Keratinocyte (primary cell): Measurements from ENCODE around the gene KCNMA1. TPM values are rescaled to one million over a fixed set of nuclear protein-coding genes. Genes with fewer than 3 reads are reported as not detected.

Source experiments
- DNase-seq: peaks from one replicate; pipeline ENCODE4 v3.0.0-alpha.2; 2011; ENCODE audit warnings: low read depth, missing footprints, low spot score
- FAIRE-seq: peaks from 2 replicates; lab custom pipeline; 2011; peaks lifted over from hg19 to GRCh38; lab: Jason Lieb, UNC
- H2AFZ ChIP-seq: 2 replicates; pipeline ENCODE4 v1.6.0; 2012; ENCODE audit warnings: low read length, control low read depth, inconsistent platforms; ENCODE audit not compliant: control insufficient read depth
- H3K27ac ChIP-seq: 2 replicates; pipeline ENCODE4 v1.5.1; 2011; ENCODE audit warnings: low read length; ENCODE audit not compliant: control insufficient read depth, insufficient read depth
- H3K27me3 ChIP-seq: 3 replicates; pipeline ENCODE4 v1.6.0; 2011; ENCODE audit warnings: low read length; ENCODE audit not compliant: control insufficient read depth, insufficient read depth; ENCODE audit errors: extremely low read depth
- H3K36me3 ChIP-seq, 2 experiments: 2 replicates in 1 of 2; 3 replicates in 1 of 2; pipeline ENCODE4 v1.5.1; 2011; ENCODE audit warnings: low read length in 2 of 2, mild to moderate bottlenecking in 1 of 2; ENCODE audit not compliant: control insufficient read depth in 2 of 2, insufficient read depth in 2 of 2; ENCODE audit errors: extremely low read depth in 1 of 2
- H3K4me1 ChIP-seq: 3 replicates; pipeline ENCODE4 v1.5.1; 2011; ENCODE audit warnings: low read length; ENCODE audit not compliant: control insufficient read depth, insufficient read depth; ENCODE audit errors: extremely low read depth
- H3K4me2 ChIP-seq: 3 replicates; pipeline ENCODE4 v1.6.0; 2011; ENCODE audit warnings: low read depth, low read length; ENCODE audit not compliant: control insufficient read depth, insufficient read depth; ENCODE audit errors: extremely low read depth
- H3K4me3 ChIP-seq, 3 experiments: fragments of 200-600 bp in 1 of 3; sonication (generic) in 1 of 3; 2 replicates in 2 of 3; 3 replicates in 1 of 3; pipeline ENCODE4 v1.5.1; 2011 to 2016; ENCODE audit warnings: low read length in 3 of 3, mild to moderate bottlenecking in 3 of 3, control low read depth in 2 of 3, inconsistent platforms in 1 of 3, low read depth in 1 of 3, mixed read lengths in 1 of 3, mixed run types in 1 of 3, moderate library complexity in 1 of 3; ENCODE audit not compliant: control insufficient read depth in 2 of 3, insufficient read depth in 2 of 3; ENCODE audit errors: extremely low read depth in 1 of 3
- H3K79me2 ChIP-seq: 2 replicates; pipeline ENCODE4 v1.6.0; 2012; ENCODE audit warnings: low read length; ENCODE audit not compliant: control insufficient read depth, insufficient read depth
- H3K9ac ChIP-seq: 3 replicates; pipeline ENCODE4 v1.6.0; 2011; ENCODE audit warnings: low read length; ENCODE audit not compliant: control insufficient read depth, insufficient read depth; ENCODE audit errors: extremely low read depth
- H3K9me1 ChIP-seq: 3 replicates; pipeline ENCODE4 v1.6.0; 2011; ENCODE audit warnings: low read length; ENCODE audit not compliant: control insufficient read depth, insufficient read depth; ENCODE audit errors: extremely low read depth
- H3K9me3 ChIP-seq: 2 replicates; pipeline ENCODE4 v1.5.1; 2012; ENCODE audit warnings: low read depth, low read length; ENCODE audit not compliant: control insufficient read depth
- H4K20me1 ChIP-seq: 3 replicates; pipeline ENCODE4 v1.6.0; 2011; ENCODE audit warnings: low read length; ENCODE audit not compliant: control insufficient read depth, insufficient read depth; ENCODE audit errors: extremely low read depth
- EZH2 ChIP-seq: IDR thresholded peaks from one replicate; pipeline ENCODE4 v1.6.1; 2012; ENCODE audit warnings: inconsistent platforms, mild to moderate bottlenecking, low read length, moderate library complexity
- dilution Hi-C: fragments of 300-500 bp; cut with MboI; formaldehyde crosslinking; loops from one replicate; pipeline ENCODE4 v1.7.0; 2020; ENCODE audit warnings: low sequenced_read_pairs; ENCODE audit not compliant: extremely low pct_ligation_motif_present
- polyA plus RNA-seq, 5 experiments: library from polyadenylated mRNA; depleted of rRNA in 3 of 5; stranded (reverse) in 3 of 5; stranded (forward) in 1 of 5; unstranded in 1 of 5; fragments of >200 nt; gene quantifications; 1 replicate in 1 of 5; 2 replicates in 3 of 5; 3 replicates in 1 of 5; pipeline versions ENCODE4 v1.2.1 to v1.2.3, GENCODE V29; 2011 to 2012; ENCODE audit warnings: missing spikeins in 2 of 5, low read depth in 1 of 5, low replicate concordance in 1 of 5
- TF ChIP-seq, protein P1 (sequence below), 3 experiments: IDR thresholded peaks in 1 of 3; conservative IDR thresholded peaks in 1 of 3; optimal IDR thresholded peaks in 1 of 3; 2 replicates in 2 of 3; 3 replicates in 1 of 3; pipeline versions ENCODE3 to v1.5.1; 2011; ENCODE audit warnings: low read length in 3 of 3, mild to moderate bottlenecking in 3 of 3, moderate library complexity in 2 of 3, control low read depth in 1 of 3, inconsistent platforms in 1 of 3; ENCODE audit not compliant: insufficient read depth in 2 of 3; ENCODE audit errors: extremely low read depth in 1 of 3

The KCNMA1 gene
- polyA plus RNA-seq, 1 donor (not counting 4 experiments of a cell fraction or from before 2014, with no cell fraction given), result 6.3 TPM

DNA sequence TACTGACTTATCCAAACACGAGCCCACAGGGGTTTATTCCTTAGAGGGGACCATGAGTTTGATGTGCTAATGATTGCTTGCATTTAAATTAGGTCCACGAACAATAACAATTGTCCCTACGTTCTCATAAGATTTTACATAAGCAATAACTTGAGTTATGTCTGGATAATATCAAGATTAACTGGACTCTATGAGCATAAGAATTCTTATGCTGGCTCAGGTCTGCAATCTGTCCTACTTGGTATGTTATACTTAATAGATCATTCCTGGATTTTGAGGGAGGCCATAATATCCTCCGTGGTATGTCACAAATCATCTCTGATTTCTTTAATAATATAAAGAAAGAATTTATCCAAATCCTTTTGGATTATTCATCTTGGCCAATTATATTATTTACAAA, 552.3 kb downstream of the KCNMA1 start:
- no peak for FAIRE-seq
- DNase-seq, result no peak
- Histone ChIP-seq H3K79me2 (no peaks in the 10 kb centered on the region), H3K4me1 (no peaks in the 10 kb centered on the region), H3K9ac (no peak overlapping the region), H3K27me3 (no peaks in the 10 kb centered on the region), H3K9me3 (no peaks in the 10 kb centered on the region), H4K20me1 (no peaks in the 10 kb centered on the region), H2AFZ (no peak overlapping the region), H3K36me3 (no peaks in the 10 kb centered on the region), H3K4me3 (no peak overlapping the region), H3K27ac (no peak overlapping the region), H3K9me1 (no peaks in the 10 kb centered on the region), H3K4me2 (no peak overlapping the region)
- no peak for TF ChIP-seq EZH2
- TF ChIP-seq, protein P1, sequence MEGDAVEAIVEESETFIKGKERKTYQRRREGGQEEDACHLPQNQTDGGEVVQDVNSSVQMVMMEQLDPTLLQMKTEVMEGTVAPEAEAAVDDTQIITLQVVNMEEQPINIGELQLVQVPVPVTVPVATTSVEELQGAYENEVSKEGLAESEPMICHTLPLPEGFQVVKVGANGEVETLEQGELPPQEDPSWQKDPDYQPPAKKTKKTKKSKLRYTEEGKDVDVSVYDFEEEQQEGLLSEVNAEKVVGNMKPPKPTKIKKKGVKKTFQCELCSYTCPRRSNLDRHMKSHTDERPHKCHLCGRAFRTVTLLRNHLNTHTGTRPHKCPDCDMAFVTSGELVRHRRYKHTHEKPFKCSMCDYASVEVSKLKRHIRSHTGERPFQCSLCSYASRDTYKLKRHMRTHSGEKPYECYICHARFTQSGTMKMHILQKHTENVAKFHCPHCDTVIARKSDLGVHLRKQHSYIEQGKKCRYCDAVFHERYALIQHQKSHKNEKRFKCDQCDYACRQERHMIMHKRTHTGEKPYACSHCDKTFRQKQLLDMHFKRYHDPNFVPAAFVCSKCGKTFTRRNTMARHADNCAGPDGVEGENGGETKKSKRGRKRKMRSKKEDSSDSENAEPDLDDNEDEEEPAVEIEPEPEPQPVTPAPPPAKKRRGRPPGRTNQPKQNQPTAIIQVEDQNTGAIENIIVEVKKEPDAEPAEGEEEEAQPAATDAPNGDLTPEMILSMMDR (optimal IDR thresholded peaks at IDR 0.05 in 1 of 3, IDR thresholded peaks at IDR 0.05 in 1 of 3, conservative IDR thresholded peaks at IDR 0.05 in 1 of 3; ENCODE audit: extremely low read depth in 1 of 3, insufficient read depth in 2 of 3, low read length in 3 of 3), result no peak
- dilution Hi-C loops, result no loop called here

DNA sequence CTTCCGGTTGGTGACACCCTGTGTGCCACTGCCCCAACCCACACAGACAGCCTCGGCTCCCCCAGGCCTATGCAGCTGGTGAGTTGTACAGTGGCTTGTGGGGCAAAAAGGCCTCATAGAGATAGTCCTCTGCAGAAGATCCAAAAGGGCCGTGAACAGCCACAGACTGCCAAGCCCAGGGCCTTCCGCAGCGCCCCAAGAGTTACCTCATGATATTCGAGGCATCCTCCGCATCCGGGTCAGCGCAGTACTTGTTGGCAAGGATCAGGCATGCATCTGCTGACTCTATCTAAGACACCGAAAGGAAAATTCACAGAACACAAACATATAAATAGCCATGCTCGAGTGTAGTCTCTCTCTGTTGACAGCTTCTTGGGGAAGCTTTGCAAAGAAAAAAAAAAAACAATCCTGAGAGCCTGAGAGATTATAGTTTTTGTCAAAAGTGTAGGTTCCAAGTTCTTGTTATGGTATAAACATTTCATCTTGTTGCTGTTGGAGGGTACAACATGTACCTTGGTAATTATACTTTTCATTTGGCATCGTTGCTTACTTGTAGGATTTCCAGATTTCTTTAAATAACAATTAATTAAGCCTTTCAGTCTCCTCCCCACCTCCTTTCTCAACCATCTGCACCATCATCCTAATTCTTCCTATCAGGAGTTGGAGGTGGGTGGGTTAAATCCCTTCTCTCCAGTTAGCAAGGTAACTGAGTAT, 553.0 kb downstream of the KCNMA1 start:
- Histone ChIP-seq H3K27me3 (no peaks in the 10 kb centered on the region), H3K4me1 (no peaks in the 10 kb centered on the region), H3K9me3 (no peaks in the 10 kb centered on the region), H3K27ac (no peak overlapping the region), H3K4me3 (no peak overlapping the region), H4K20me1 (no peaks in the 10 kb centered on the region), H3K4me2 (no peak overlapping the region), H2AFZ (no peak overlapping the region), H3K36me3 (no peaks in the 10 kb centered on the region), H3K79me2 (no peaks in the 10 kb centered on the region), H3K9ac (no peak overlapping the region), H3K9me1 (no peaks in the 10 kb centered on the region)
- dilution Hi-C loops, result no loop called here
- FAIRE-seq (no peak), DNase-seq (no peak)
- TF ChIP-seq, protein P1 (optimal IDR thresholded peaks at IDR 0.05 in 1 of 3, IDR thresholded peaks at IDR 0.05 in 1 of 3, conservative IDR thresholded peaks at IDR 0.05 in 1 of 3; ENCODE audit: extremely low read depth in 1 of 3, insufficient read depth in 2 of 3, low read length in 3 of 3), result no peak
- no peak for TF ChIP-seq EZH2
